Stimulated activated CD4-positive, alpha-beta T cell treated with anti-CD3 and anti-CD28 coated beads, Interleukin-1b, Interleukin-23, amount 100 ng/mL, for 1 hour (primary cell): Measurements from ENCODE around the gene FCHSD2.
"Not testable (repeated sequence)": the region's sequence is repeated elsewhere in the genome, so short reads cannot be mapped to it uniquely, and the experiment has no call there.

Experiments used
- DNase-seq, 2 donors: peaks; one replicate each; pipeline ENCODE4 v3.0.0-alpha.2; 2020; ENCODE audit warnings: low read depth in 2 of 2

Gene FCHSD2

GRCh38 chr11:73151416-73151815 lies 9.3 kb upstream of the FCHSD2 start:
- no peak for DNase-seq

DNA sequence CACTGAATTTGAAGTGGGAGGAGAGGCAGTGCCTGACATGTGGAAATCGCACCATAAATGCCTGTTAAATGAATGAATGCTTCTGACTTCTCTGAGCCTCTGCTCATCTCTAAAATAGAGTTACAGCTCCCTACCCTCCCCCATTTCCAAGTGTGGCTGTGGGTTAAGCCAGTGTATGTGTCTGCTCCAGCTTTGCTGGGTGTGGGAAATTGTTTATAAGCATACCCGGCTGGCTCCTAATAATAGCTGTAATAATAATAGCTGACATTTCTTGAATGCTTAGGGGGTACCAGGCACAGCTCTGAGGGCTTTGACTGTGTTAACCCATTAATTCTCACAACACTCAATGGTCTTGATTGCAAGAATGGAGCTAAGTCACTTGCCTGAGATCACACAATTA lies 7.0 kb upstream of the FCHSD2 start:
- DNase-seq, result no peak

DNA sequence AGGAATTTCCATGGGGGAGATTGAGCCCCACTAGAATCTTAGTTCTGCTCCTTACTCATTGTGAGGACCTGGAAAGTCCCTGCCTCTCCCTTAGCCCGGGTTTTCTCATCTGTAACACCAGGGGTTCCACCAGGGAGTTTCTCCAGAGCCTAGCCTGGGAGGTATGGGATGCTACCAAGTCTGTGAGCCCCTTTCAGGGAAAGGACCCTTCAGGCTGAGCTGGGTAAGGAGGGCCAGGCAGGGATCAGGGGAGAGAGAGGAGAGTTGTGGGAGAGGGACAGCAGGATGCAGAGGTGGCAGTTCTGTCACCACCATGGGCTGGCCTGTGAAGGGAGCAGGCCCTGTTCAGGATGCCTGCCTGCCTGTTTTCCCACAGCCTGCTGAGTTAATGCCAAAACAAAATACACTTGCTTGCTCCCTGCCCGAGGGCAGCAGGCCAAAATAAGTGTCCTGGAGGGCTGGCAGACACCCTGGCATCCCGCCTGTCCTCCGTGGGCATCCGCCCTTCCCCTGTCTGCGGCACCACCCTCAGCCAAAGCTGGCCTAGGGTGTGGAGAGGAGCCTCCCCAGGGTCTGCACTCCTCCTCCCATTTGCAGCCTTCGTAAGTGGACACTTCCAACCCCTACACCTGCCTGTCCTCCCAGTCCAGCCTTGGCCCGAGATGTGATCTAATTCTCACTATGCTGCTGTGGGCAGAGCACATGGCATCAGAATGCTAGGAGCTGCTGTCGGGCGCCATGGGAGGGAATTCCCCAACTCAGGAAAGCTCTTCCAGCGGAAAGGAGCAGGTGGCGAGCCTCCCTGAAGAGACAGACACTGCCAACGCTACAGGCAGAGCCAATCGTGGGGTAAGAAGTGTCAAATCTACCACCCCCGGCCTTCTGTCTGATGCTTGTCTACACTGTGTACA lies 5.9 kb upstream of the FCHSD2 start:
- no peak for DNase-seq

DNA sequence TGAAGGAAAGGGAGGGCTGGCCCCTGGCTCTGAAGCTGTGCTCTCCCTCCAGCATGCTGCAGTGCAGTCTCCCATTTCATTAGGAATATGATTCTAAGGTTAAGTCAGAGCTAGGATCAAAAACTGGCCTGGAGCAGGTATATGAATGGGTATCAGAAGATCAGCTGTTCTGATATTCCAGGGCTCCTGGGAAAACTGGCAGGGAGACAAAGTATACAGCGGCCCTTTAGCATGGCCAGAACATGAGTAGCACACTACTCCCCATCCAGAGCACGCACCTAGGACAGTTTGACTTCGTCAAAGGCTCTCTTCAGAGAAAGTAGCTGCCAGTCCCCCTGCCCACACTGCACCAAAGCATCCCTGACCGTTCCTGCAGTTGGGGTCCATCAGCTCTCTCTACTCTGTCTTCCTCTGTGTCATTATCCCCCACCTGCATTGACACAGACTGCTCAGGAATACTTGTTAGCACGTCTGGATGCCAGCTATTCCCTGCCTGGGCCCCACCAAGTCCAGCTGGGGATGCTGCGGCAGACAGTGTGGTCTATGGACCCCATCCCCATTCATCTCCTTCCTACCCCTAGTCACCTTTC lies 4.0 kb upstream of the FCHSD2 start:
- no peak for DNase-seq

- no peak for DNase-seq
Measured at GRCh38 chr11:73143126-73143838, 1.2 kb upstream of the FCHSD2 start.

DNA sequence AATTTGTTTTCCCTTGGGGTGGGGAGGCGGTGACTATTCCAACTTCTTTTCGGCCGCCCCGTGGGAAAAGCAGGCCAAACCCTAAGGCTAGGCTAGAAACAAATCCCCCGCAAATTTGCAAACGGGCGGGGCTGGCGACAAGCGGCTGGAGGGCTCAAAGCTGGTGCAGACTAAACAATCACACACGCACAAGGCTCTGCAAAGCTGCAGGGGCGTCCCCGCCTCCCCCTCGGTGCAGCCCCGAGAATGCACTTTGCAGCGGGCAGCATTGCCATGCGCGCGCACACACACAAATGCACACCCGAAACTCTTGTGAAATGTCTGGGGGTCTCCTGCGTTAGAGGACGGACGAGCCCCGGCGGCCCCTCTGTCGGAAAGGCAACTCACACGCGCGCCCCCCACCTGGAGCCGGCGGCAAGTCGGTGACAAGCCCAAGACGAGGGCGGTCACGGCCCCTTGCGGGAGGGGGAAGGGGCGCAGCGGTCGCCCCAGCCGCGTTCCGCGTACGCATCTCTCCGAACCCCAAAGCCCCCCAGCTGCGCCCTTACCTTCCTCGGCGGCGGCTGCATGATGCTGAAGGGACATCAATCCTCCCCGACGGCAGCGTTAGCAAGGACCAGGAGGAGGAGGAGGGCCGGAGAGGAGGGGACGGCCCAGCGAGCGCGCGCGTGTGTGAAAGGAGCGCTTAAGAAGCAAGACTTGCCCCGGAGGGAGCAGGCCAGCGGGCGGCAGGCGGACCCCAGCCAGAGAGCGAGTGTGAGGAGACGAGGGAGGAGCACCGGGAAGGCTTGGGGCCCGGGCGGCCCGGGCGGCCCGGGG lies 600 bp downstream of the FCHSD2 start:
- DNase-seq, result peak; percentile 17 to 29

GRCh38 chr11:73141031-73141308 lies 1.1 kb downstream of the FCHSD2 start:
- DNase-seq, result no peak

DNA sequence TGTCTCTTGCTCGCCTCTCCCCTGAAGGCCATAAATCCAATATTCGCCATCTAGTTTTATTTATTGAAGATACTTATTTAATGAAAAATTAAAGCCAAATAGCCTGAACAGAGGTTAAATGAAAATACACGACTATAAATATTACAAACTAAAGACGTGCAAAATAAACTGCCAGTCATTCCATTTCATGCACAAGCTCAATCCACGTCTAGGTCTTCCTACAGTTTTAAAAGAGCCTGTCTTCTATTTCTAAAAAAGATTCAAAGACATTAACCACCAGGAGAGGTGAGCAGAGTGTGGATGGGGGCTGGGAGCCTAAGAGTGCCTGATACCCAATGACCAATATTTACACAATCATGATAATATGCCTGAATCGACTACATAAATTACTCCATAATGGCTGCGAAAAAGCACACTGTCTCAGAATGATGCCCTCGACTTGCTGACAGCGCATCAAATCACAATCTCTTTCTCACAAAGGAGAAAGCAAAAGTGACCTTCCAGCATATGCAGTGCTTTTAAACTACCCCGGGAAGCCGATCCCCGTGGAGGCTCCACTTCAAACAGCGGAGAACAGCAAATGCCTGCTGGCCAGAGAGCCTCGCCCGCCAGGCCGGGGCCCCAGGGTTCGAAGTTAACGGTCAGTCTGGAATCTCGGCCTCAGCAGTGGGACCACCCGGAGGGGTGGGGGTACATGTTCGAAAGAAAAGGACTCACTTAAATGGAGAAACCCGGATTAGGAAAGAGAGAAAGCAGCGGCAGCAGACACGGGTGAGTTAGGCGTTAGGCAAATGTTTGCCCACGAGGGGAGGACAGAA lies 1.7 kb downstream of the FCHSD2 start:
- DNase-seq, result no peak

GRCh38 chr11:73139476-73140198 lies 2.5 kb downstream of the FCHSD2 start:
- no peak for DNase-seq

DNA sequence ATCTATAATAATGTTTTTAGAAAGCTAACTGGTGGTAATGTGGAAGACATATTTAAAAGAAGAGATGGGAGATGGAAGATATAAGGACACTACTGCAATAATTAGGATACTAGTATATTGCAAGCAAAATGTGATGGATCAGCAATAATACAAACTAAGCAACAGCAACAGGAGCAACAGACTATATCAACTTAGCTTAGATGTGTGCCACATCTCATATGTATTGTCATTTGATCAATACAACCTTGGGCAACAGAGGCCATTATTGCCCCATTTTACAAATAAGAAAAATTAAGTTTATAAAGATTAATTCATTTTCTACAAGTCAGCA lies 4.2 kb downstream of the FCHSD2 start:
- no peak for DNase-seq

- DNase-seq, result no peak
Measured at GRCh38 chr11:73137262-73137943, 4.7 kb downstream of the FCHSD2 start.

- not testable (repeated sequence) for DNase-seq
Measured at GRCh38 chr11:73136722-73137121, 5.4 kb downstream of the FCHSD2 start.

DNA sequence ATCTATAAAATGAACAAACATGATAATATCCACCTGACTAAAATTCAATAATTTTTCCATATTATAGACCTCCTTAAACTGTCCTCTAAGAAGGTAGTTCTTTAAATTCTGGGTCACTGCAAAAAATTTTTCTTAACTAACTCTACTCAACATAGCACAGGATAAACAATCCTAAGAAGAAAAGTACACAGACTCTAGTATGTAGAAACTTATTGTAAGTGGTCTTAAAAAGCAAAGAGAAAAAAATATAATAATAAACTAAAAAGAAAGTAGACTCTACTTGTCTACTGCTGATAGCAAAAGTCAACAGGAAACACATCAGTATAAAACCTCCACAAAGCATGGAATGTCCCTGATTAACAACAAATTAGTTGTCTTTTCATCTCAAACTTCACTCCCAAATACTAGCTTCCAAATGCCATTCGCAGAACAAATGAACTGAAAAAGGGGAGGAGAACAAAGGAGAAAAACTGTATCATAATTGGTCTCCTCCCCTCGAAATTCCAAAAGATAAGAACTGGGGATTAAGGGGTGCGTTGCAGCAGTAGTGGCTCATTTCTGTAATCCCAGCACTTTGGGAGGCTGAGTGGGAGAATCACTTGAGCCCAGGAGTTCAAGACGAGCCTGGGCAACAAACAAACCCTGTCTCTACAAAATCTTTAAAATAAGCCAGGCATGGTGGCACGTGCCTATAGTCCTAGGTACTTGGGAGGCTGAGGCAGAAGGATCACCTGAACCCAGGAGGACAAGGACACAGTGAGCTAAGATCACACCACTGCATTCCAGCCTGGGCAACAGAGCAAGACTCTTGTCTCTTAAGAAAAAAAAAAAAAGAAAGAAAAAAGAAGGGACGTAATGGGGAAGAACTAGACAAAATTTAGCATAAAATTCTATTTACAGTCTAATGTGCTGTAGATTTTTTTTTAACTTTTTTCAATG lies 6.5 kb downstream of the FCHSD2 start:
- DNase-seq, result no peak

GRCh38 chr11:73132349-73132748 lies 9.8 kb downstream of the FCHSD2 start:
- not testable (repeated sequence) for DNase-seq

- no peak for DNase-seq
Measured at GRCh38 chr11:73130181-73130580, 11.9 kb downstream of the FCHSD2 start.

GRCh38 chr11:73129198-73129597 lies 12.9 kb downstream of the FCHSD2 start:
- no peak for DNase-seq

- DNase-seq, result no peak
Measured at GRCh38 chr11:73126804-73127480, 15.2 kb downstream of the FCHSD2 start.

DNA sequence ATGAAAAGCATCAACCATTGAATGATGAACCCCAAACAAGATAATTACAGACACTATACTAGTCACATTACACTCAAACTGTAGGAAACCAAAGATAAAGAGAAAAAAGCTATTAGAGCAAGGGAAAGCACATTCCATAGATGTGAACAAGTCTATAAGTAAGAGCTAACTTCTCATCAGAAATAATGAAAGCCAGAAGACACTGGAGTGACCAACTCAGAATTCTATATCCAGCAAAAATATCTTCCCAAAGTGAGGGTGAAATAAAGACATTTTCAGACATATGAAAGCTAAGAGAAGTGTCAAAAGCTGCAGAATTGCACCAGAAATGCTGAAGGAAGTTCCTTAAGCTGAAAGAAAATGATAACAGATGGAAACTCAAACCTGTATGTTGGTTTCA lies 17.3 kb downstream of the FCHSD2 start:
- no peak for DNase-seq
